ENCODE results near the gene GAS2L2. TPM values are rescaled to one million over a fixed set of nuclear protein-coding genes. Genes with fewer than 3 reads are reported as not detected.

The GAS2L2 gene
- total RNA-seq, 2 donors from 2014 or later = not detected

DNA sequence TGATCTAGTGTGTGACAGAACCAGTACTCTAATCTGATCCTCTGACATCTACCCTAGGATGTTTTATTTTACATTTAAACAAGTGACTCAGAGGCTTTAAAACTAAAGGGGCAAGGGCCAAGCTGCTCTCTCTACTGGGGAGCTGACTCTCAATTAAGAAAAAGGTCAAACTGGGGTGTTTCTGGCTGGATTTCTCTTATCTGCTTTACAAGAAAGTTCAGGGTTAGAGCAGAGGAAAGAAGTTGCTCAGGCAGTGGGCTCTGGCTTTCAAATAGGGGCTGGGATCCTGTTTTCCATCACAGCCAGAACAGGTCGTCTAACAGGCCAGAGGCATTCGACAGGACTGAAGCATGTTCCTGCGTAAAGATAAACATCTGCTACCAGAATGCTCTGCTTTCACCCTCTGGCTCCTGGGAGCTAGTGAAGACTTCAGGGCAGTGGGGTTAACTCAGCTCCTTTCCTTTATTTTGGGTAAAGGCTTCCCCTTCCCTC lies 33.9 kb upstream of the GAS2L2 start:
- DNase-seq (ENCODE audit: low spot score) (no peak), ATAC-seq (no peak)
- Mint-ChIP-seq H3K27ac (no peak overlapping the region), H3K4me1 (ENCODE audit: low read depth in 2 of 2) (peaks cover 0 to 4% of the 10 kb centered on the region in 2 donors), H3K27me3 (peaks cover under 1 to 5% of the 10 kb centered on the region in 2 donors), H3K9me3 (no peaks in the 10 kb centered on the region), H3K36me3 (no peaks in the 10 kb centered on the region), H3K4me3 (no peak overlapping the region)

DNA sequence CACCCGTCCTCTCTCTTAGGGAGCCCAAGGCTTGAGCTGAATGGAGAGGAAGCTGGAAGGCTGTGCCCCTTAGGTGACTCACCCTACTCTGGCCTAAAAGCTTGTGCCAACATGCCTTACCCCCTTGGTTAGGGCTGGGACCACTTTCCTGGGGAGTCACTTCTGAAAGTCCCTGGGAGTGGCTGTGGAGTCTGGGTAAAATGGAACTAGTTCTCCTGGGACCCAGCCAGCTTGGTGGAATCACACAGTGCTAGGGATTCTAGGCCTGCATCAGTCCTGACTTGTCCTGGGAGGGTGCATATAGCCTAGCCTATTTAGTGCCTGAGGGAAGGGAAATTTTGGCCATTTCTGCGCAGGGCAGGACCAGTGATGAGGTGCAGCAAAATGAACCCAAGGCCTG lies 31.9 kb upstream of the GAS2L2 start:
- ATAC-seq (peak in 1 of 2 donors; percentile 36), DNase-seq (ENCODE audit: low spot score) (no peak)
- H3K27ac Mint-ChIP-seq = no peak overlapping the region
- H3K9me3 Mint-ChIP-seq = no peaks in the 10 kb centered on the region
- H3K36me3 Mint-ChIP-seq = no peaks in the 10 kb centered on the region
- H3K27me3 Mint-ChIP-seq = peaks cover 3 to 17% of the 10 kb centered on the region in 2 donors
- H3K4me1 Mint-ChIP-seq (ENCODE audit: low read depth in 2 of 2) = peaks cover 0 to 4% of the 10 kb centered on the region in 2 donors
- no peak overlapping the region for H3K4me3 Mint-ChIP-seq

DNA sequence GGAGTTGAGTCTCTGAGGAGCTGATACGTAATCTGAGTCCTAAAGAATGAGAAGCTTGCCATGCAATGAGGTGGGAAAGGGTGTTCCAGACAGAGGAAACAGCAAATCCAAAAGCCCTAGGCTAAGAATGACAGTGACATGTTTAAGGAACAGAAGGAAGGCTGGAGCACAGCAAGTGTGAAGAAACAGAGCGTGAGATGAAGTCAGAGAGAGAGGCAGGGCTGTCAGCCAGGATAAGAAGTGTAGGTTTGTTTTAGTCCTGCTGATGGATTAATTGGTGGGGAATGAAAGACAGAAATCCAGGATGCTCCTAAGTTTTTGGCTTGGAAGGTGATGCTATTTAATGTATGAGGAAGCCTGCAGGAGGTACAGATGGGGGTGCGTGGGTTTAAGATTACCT lies 27.9 kb upstream of the GAS2L2 start:
- H3K36me3 Mint-ChIP-seq = no peaks in the 10 kb centered on the region
- peak; percentile 3 for DNase-seq (ENCODE audit: low spot score)
- peaks cover 3 to 26% of the 10 kb centered on the region in 2 donors for H3K27me3 Mint-ChIP-seq
- H3K9me3 Mint-ChIP-seq = no peaks in the 10 kb centered on the region
- no peak for ATAC-seq
- H3K4me1 Mint-ChIP-seq (ENCODE audit: low read depth in 2 of 2) = no peaks in the 10 kb centered on the region
- no peak overlapping the region for H3K27ac Mint-ChIP-seq
- no peak overlapping the region for H3K4me3 Mint-ChIP-seq

DNA sequence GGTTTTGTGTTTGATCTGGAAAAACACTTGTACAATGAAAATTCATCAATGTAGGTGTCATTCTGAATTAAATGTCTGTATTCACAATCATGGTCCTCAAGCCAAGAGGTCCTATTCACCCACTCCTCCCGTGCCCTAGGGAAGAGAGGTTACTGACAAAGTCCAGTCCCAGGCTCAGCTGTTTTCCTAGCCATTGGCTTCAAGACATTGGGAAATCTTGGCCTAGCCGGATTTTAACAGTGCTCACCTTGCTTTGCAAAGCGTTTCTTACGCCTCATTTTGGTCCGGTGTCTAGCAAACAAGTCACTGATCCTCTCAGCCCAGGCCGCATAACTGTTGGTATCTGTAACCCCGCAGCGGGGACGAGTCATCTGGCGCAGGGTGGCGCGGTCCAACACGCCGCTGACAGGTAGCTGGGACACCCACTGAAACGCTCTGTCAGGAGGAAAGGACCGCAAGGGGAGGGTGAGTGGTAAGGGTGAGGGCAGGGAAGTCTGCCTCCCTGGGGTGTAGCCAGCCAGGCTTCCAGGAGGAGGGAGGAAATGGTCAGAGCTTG lies 25.7 kb upstream of the GAS2L2 start:
- Mint-ChIP-seq H3K27me3 (peaks cover 3 to 26% of the 10 kb centered on the region in 2 donors), H3K4me1 (ENCODE audit: low read depth in 2 of 2) (no peaks in the 10 kb centered on the region), H3K9me3 (no peaks in the 10 kb centered on the region), H3K4me3 (no peak overlapping the region), H3K27ac (no peak overlapping the region), H3K36me3 (no peaks in the 10 kb centered on the region)
- DNase-seq (ENCODE audit: low spot score) (peak; percentile 51), ATAC-seq (no peak)

DNA sequence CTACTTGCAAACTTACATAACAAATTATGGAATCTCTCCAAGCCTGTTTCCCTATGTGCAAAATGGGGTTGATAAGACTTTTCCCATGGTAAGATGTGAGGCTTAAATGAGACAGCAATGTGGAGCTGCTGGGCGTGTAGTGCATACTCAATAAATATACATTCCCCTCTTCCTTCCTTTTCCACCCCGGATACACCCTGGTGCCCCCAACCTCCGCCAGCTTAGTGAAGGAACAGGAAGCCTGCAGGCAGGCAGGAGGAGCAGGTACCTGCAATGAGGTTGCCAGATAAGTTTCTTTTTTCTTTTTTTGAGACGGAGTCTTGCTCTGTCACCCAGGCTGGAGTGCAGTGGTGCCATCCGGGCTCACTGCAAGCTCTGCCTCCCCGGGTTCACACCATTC lies 22.5 kb upstream of the GAS2L2 start:
- Mint-ChIP-seq H3K27ac (no peak overlapping the region), H3K4me3 (no peak overlapping the region), H3K4me1 (ENCODE audit: low read depth in 2 of 2) (no peaks in the 10 kb centered on the region), H3K9me3 (no peaks in the 10 kb centered on the region), H3K27me3 (peaks cover 7 to 17% of the 10 kb centered on the region in 2 donors), H3K36me3 (no peaks in the 10 kb centered on the region)
- DNase-seq (ENCODE audit: low spot score) (no peak), ATAC-seq (no peak)

DNA sequence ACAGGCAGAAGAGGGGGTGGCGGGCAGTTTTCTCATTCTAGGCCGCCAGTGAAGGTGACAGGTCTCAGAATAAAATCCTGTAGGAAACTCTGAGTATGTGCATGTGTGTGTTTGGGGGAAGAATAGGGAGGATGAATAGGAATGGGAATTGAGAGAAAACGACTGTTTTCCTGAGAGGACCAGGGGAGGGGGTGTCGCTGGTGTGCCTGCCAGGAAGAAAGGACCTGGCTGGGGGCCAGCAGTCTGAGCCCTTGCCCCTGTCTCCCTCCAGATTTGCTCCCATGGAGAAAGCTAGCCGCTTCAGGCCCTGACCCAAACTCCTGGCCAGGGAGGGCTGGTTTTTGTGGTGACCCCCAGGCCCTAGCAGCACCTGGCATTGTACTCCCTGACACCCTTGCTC lies 22.0 kb upstream of the GAS2L2 start:
- no peak for ATAC-seq
- Mint-ChIP-seq H3K36me3 (no peaks in the 10 kb centered on the region), H3K27ac (no peak overlapping the region), H3K27me3 (peaks cover 7 to 16% of the 10 kb centered on the region in 2 donors), H3K4me3 (no peak overlapping the region), H3K9me3 (no peaks in the 10 kb centered on the region), H3K4me1 (ENCODE audit: low read depth in 2 of 2) (no peaks in the 10 kb centered on the region)
- peak; percentile 10 for DNase-seq (ENCODE audit: low spot score)

DNA sequence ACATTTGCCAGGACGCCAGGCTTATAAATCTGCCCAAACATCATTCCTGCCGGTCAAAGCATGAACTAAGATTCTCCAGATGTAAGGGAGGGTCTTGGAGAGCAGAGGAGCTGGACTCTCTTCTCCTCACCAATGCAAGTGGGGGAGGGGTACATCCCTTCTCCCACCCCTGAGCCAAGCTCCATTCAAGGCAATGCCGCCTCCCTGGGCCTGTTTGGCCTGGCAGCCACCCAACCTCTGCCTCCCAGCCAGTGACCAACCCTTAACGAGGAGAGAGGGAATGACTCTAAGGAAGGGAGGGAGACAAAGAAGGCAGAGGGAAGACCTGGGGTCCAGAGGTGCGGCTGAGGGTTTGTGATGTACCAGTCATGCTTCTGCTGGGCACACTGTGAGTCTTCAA lies 21.5 kb upstream of the GAS2L2 start:
- no peaks in the 10 kb centered on the region for H3K36me3 Mint-ChIP-seq
- no peaks in the 10 kb centered on the region for H3K9me3 Mint-ChIP-seq
- ATAC-seq = no peak
- peak; percentile 41 for DNase-seq (ENCODE audit: low spot score)
- H3K27ac Mint-ChIP-seq = no peak overlapping the region
- peaks cover 7 to 16% of the 10 kb centered on the region in 2 donors for H3K27me3 Mint-ChIP-seq
- H3K4me3 Mint-ChIP-seq = no peak overlapping the region
- H3K4me1 Mint-ChIP-seq (ENCODE audit: low read depth in 2 of 2) = no peaks in the 10 kb centered on the region

DNA sequence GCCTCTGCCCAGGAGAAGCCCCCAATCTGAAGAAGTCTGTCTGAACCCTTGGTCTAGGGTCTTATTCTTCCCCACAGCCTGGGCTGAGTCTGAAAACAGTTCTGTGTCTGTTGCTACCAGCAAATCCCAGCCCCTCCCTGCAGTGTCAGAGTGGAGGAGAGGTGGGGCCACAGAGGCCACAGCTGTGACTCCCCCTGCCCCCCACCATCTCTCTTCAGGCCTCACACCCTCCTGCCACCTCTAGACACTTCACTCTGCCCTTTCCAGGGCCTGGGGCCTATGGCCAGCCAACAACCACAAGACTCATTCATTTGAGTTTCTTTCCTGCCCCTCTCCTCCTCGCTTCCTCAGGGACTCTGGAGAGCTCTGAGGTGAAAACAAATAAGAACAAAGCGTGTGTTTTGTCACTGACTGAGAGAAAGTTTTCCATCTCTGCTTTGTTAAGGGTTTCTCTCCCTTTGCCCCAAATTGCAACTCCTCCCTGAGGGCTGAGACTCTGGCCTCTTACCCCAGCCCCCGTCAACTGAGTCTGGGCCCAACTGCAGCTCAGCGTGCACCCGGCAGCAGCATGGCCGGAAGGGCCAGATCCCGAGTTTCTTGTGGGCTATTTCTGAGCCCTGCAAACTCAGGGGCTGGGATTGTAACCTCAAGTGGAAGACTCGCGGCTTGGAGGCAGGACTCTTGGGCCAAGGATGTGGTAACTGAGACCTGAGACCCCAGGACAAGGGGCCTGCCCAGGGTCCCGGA lies 20.8 kb upstream of the GAS2L2 start:
- H3K4me3 Mint-ChIP-seq = no peak overlapping the region
- H3K36me3 Mint-ChIP-seq = no peaks in the 10 kb centered on the region
- peak in 1 of 2 donors; percentile 13 for ATAC-seq
- H3K9me3 Mint-ChIP-seq = no peaks in the 10 kb centered on the region
- no peaks in the 10 kb centered on the region for H3K4me1 Mint-ChIP-seq (ENCODE audit: low read depth in 2 of 2)
- H3K27ac Mint-ChIP-seq = no peak overlapping the region
- peaks cover 7 to 16% of the 10 kb centered on the region in 2 donors for H3K27me3 Mint-ChIP-seq
- DNase-seq (ENCODE audit: low spot score) = peak; percentile 41

DNA sequence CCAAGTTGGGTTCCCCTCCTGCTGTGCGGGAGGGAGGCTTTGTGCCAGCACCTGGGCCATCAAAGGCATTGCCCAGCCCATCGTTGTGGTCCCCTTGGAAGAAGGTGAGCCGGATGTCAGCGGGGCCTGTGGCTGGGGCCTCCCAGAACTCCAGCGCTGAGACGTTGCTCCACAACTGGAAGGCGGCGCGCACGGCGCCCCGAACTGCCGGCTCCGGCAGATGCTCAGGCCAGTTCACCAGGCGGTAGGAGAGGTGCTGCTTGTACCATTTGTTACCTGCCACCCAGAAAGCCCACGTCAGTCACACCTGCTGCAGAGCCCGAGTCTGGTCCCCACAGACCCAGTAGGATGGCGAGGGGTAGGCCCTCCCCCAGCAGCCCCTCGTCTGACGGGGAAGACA lies 20.1 kb upstream of the GAS2L2 start:
- Mint-ChIP-seq H3K4me3 (no peak overlapping the region), H3K4me1 (ENCODE audit: low read depth in 2 of 2) (no peaks in the 10 kb centered on the region), H3K36me3 (no peaks in the 10 kb centered on the region), H3K9me3 (no peaks in the 10 kb centered on the region), H3K27me3 (peaks cover 7 to 12% of the 10 kb centered on the region in 2 donors), H3K27ac (no peak overlapping the region)
- DNase-seq (ENCODE audit: low spot score) (peak; percentile 38), ATAC-seq (peak in 1 of 2 donors; percentile 17)

DNA sequence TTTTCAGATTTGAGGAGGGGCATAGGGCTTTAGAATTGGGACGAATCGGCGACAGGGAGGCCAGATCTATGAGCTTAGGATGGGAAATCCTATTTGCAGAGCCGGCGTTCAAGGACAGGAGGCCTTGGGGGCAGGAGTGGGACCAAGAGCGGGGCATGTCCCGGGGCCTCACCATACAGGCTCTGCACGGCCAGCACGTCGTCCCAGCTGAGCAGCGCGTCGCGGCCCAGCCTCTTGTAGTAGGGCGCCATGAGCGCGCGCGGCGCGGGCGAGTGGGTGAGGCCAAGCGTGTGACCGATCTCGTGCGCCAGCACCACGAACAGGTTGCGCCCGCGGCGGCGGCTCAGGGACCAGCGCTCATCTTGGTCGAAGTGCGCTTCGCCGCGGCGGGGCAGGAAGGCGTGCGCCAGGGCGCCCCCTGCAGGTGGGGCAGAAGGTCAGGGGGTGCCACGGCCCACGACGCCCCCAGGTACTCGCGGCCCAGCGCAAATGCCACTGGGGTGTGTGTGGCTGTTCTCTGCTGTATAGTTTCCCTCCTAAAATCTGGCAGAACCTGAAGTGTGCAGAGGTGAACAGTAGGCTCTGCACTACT lies 17.0 kb upstream of the GAS2L2 start:
- H3K27ac Mint-ChIP-seq = no peak overlapping the region
- peaks cover 0 to under 1% of the 10 kb centered on the region in 2 donors for H3K4me1 Mint-ChIP-seq (ENCODE audit: low read depth in 2 of 2)
- peaks cover 7% of the 10 kb centered on the region in 2 donors for H3K27me3 Mint-ChIP-seq
- ATAC-seq (no peak), DNase-seq (ENCODE audit: low spot score) (peak; percentile 58)
- H3K9me3 Mint-ChIP-seq = no peaks in the 10 kb centered on the region
- H3K4me3 Mint-ChIP-seq = no peak overlapping the region
- no peaks in the 10 kb centered on the region for H3K36me3 Mint-ChIP-seq

DNA sequence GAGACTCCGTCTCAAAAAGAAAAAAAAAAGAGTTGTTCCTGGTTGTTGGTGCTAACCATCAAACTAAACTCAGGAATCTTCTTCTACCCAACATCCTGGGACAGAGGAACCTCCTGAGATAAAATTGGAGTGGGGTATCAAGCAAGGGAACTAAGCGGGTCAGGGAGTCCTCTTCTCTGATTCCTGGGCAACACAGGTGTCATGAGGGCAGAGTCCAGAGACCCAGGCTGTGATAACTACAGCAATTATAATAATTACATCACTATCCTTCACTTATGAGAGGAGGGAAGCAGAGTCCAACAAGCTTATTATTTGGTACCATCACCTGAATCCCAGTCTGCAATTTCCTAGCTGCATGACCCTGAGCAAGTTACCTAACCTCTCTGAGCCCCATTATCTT lies 15.8 kb upstream of the GAS2L2 start:
- Mint-ChIP-seq H3K4me1 (ENCODE audit: low read depth in 2 of 2) (peaks cover 6% of the 10 kb centered on the region in 2 donors), H3K27ac (no peak overlapping the region), H3K36me3 (no peaks in the 10 kb centered on the region), H3K9me3 (no peaks in the 10 kb centered on the region), H3K27me3 (peaks cover 7% of the 10 kb centered on the region in 2 donors), H3K4me3 (no peak overlapping the region)
- ATAC-seq (no peak), DNase-seq (ENCODE audit: low spot score) (no peak)

DNA sequence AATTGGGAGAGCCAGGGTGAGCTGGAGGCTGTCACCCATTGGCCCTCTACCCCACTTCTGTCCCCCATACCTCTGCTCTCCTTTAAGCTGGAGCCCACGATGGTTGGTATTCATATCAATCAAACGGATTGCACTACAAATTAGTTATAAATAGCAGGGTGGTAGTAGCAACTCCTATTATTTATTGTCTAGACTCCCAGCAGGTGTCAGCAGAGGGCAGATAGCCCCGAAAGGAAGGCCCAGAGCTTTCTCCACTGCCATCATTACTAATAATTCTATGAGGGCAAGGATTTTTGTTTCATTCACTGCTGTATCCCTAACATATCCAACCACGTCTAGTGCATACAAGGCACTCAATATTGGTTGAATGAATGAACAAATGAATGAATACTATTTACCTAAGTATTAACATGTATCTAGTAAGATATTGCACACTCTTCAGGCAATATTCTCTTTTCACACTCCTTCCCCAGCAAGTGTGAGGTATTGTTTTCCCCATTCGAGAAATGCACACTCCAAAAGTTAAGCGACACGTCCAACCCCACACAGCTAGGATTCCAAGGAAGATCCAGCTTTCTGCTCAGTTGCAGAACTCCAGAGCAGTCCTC lies 14.0 kb upstream of the GAS2L2 start:
- DNase-seq (ENCODE audit: low spot score) (no peak), ATAC-seq (no peak)
- H3K9me3 Mint-ChIP-seq = no peaks in the 10 kb centered on the region
- H3K4me3 Mint-ChIP-seq = no peak overlapping the region
- H3K36me3 Mint-ChIP-seq = no peaks in the 10 kb centered on the region
- no peak overlapping the region for H3K27ac Mint-ChIP-seq
- peaks cover 6% of the 10 kb centered on the region in 2 donors for H3K4me1 Mint-ChIP-seq (ENCODE audit: low read depth in 2 of 2)
- H3K27me3 Mint-ChIP-seq = peaks cover 0 to 2% of the 10 kb centered on the region in 2 donors

DNA sequence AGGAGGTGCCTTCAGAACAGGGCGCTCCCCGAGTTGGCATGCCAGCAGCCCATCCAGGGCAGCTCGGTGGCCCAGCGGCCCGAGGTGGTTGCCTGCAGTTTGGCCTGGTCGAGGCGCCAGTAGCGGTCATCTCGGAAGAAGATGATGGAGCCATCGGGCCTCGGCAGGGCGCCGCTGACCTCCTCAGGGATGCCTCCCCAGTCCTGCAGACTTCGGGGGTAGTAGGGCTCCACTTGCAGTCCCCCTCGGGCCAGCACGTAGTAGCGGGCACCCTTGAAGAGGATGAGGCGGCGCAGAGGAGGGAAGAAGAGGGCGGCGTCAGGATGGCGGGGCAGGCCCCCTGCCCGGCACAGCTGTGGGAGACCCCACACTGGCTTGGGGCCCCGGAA lies 13.4 kb upstream of the GAS2L2 start:
- no peak overlapping the region for H3K4me3 Mint-ChIP-seq

More for the DNA sequence above, 13.4 kb upstream of the GAS2L2 start:
- Mint-ChIP-seq H3K4me1 (ENCODE audit: low read depth in 2 of 2) (peaks cover 6% of the 10 kb centered on the region in 2 donors), H3K9me3 (no peaks in the 10 kb centered on the region), H3K27ac (no peak overlapping the region), H3K36me3 (no peaks in the 10 kb centered on the region), H3K27me3 (no peaks in the 10 kb centered on the region)
- no peak for ATAC-seq
- no peak for DNase-seq (ENCODE audit: low spot score)

Measured in natural killer cell treated with Interleukin-12 subunit alpha and Interleukin-12 subunit beta and Interleukin-15 and Interleukin-18, amount 100 ng/mL, for 72 hours (primary cell).